Embryonic facial prominence (tissue), 1 donor: ENCODE results near the gene PYGB.

Experiments
- DNase-seq: peaks from one replicate; pipeline ENCODE4 v3.0.0-alpha.2; 2016; ENCODE audit errors: extremely low spot score

The PYGB gene

GRCh38 chr20:25336561-25337422, 88.9 kb downstream of the PYGB start:
- DNase-seq: no peak

GRCh38 chr20:25338112-25339023, 90.5 kb downstream of the PYGB start:
- no peak for DNase-seq

- DNase-seq: no peak
These were observed 91.7 kb downstream of the PYGB start for GRCh38 chr20:25339608-25340007.

DNA sequence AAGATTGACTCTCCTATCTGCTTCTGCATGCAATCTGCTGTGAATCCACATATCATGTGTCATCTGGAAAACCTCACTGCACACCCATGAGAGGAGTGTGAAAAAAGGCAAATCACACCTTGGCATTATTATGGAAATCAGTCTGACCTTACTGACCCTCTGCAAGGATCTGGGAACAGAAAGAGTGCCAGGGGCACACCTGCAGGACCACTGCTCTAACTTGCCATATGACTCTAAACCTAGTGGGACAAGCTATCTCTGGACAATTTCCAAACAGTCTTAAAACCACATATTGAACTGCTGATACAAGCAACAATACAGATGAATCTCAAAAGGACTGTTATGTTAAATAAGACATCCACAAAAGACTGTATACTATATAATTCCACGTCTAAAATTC, 92.5 kb downstream of the PYGB start:
- DNase-seq: no peak

DNA sequence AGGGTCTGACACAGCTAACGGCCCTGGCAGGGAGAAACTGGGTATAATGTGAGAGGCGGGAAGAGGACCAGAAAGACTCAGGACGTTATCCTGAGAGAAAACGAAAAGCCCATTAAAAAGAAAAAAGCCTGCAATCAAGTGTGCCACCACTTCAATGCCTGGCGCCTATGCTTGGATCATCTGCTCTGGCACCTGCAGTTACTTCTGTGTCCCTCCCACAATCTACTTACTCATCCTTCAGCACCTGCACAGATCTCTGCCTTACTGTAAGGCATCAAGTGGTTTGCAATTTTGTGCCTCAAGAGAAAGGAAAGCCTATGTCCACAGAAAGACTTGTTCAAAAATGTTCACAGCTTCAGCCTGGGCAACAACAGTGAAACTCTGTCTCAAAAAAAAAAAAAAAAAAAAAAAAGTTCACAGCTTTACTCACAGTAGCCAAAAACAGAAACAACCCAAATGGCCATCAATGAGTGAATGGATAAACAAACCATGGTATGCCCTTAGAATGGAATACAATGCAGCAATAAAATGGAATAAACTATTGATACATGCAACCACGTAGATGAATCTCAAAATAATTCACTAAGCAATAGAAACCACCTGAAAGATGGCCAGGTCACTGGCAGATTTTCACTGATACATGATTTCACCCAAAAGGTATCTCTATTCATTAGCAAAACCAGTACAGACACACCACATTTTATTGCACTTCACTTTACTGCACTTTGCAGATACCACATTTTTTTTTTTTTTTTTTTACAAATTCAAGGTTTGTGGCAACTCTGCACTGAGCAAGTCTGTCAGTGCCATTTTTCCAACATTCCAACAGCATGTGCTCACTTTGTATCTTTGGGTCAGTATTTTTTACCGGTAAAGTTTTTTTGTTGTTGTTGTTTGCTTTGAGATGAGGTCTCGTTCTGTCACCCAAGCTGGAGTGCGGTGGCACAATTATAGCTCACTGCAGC, 94.1 kb downstream of the PYGB start:
- DNase-seq: no peak

DNA sequence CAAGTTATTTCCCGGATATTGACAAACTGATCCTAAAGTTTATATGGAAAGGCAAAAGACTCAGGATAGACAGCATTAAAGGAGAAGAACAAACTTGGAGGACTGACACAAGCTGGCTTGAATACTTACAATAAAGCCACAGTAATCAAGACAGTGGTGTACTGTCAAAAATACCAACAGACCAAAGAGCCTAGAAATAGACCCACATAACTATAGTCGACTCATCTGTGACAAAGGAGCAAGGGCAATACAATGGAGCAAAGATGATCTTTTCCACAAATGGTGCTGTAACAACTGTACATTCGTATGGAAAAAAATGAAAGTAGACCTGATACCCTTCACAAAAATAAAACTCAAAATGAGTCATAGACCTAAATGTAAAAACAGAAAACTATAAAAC, 96.7 kb downstream of the PYGB start:
- DNase-seq: no peak

GRCh38 chr20:25345721-25346120, 97.8 kb downstream of the PYGB start:
- DNase-seq: no peak

GRCh38 chr20:25346349-25346748, 98.5 kb downstream of the PYGB start:
- no peak for DNase-seq
